Stimulated activated CD4-positive, alpha-beta T cell treated with anti-CD3 and anti-CD28 coated beads, Interleukin-1b, Interleukin-23, amount 100 ng/mL, for 24 hours (primary cell): ENCODE results near the gene SAMD4A.

Experiments
- DNase-seq, 4 experiments: peaks; one replicate each; pipeline ENCODE4 v3.0.0-alpha.2; 2020; ENCODE audit warnings: low read depth in 4 of 4, low spot score in 1 of 4

SAMD4A gene

GRCh38 chr14:54564868-54565784, 1.8 kb upstream of the SAMD4A start:
- peak in 2 of 4 experiments; percentile 21 to 48 for DNase-seq

GRCh38 chr14:54565785-54566409, 1.0 kb upstream of the SAMD4A start:
- DNase-seq = peak in 3 of 4 experiments; percentile 38 to 59 (median 55)

- no peak for DNase-seq
These were observed 303 bp downstream of the SAMD4A start for GRCh38 chr14:54567224-54567638.

- DNase-seq = peak in 2 of 4 experiments; percentile 20 to 24
These were observed 972 bp downstream of the SAMD4A start for GRCh38 chr14:54567639-54568561.

GRCh38 chr14:54568821-54569595, 2.1 kb downstream of the SAMD4A start:
- DNase-seq = no peak

GRCh38 chr14:54570047-54570446, 3.1 kb downstream of the SAMD4A start:
- DNase-seq = no peak

GRCh38 chr14:54570631-54571415, 3.9 kb downstream of the SAMD4A start:
- no peak for DNase-seq

GRCh38 chr14:54572316-54572715, 5.4 kb downstream of the SAMD4A start:
- DNase-seq = peak in 1 of 4 experiments; percentile 6

GRCh38 chr14:54574528-54574927, 7.6 kb downstream of the SAMD4A start:
- no peak for DNase-seq

GRCh38 chr14:54577494-54577893, 10.6 kb downstream of the SAMD4A start:
- no peak for DNase-seq

- no peak for DNase-seq
These were observed 11.0 kb downstream of the SAMD4A start for GRCh38 chr14:54577977-54578376.

- DNase-seq = no peak
These were observed 12.7 kb downstream of the SAMD4A start for GRCh38 chr14:54579621-54580020.

GRCh38 chr14:54580933-54581332, 14.0 kb downstream of the SAMD4A start:
- no peak for DNase-seq

GRCh38 chr14:54582334-54582733, 15.4 kb downstream of the SAMD4A start:
- DNase-seq = no peak

GRCh38 chr14:54584097-54584496, 17.2 kb downstream of the SAMD4A start:
- no peak for DNase-seq

GRCh38 chr14:54585214-54585613, 18.3 kb downstream of the SAMD4A start:
- DNase-seq = no peak

- no peak for DNase-seq
These were observed 22.1 kb downstream of the SAMD4A start for GRCh38 chr14:54589076-54589475.

GRCh38 chr14:54589843-54590242, 22.9 kb downstream of the SAMD4A start:
- no peak for DNase-seq

- no peak for DNase-seq
These were observed 23.6 kb downstream of the SAMD4A start for GRCh38 chr14:54590481-54590880.

GRCh38 chr14:54591461-54591860, 24.5 kb downstream of the SAMD4A start:
- DNase-seq = no peak
